NCI-H1092 treated with DMSO at 0.1 percent for 48 hours (cell line): ENCODE measurements around the gene CDKN3.
"Not testable (repeated sequence)": the region's sequence is repeated elsewhere in the genome, so short reads cannot be mapped to it uniquely, and the experiment has no call there.

Experiments used
- DNase-seq: peaks from one replicate; lab custom pipeline; 2025; lab: John Stamatoyannopoulos, UW

CDKN3 gene

DNA sequence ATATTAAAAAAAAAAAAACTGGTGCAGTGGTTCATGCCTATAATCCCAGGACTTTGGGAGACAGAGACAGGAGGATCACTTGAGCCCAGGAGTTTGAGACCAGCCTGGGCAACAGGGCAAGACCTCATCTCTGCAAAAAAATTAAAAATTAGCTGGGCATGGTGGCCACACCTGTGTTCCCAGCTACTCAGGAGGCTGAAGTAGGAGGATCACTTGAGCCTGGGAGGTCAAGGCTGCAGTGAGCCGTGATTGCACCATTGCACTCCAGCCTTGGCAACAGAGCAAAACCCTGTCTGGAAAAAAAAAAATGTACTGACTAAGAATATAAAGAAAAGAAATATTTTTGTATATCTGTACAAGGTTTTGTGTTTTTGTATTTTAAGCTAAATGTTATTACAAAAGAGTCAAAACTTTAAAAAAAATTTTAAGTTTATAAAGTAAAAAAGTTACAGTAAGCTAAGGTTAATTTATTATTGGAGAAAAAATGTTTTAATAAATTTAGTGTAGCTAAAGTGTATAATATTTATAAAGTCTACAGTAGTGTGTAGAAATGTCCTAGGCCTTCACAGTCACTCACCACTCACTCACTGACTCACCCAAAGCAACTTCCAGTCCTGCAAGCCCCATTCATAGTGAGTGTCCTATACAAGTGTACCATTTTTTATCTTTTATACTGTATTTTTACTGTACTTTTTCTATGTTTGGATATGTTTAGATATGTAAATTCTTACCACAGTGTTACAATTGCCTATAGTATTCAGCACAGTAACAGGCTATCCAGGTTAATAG lies 60.2 kb downstream of the CDKN3 start:
- not testable (repeated sequence) for DNase-seq

DNA sequence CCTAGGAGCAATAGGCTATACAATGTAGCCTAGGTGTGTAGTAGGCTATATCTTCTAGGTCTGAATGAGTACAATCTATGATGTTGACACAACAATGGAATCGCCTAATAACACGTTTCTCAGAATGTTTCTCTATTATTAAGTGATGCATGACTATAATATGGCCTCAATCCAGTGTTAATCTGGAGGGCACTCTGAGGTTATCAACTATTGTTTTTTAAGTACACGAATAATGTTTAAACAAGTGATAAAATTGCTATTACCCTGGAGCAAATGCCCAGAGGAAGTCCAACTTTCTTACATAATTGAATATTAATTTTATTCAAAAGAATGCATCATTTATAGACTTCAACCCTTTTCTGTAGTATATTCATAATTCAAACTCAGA lies 60.8 kb downstream of the CDKN3 start:
- DNase-seq, result no peak

DNA sequence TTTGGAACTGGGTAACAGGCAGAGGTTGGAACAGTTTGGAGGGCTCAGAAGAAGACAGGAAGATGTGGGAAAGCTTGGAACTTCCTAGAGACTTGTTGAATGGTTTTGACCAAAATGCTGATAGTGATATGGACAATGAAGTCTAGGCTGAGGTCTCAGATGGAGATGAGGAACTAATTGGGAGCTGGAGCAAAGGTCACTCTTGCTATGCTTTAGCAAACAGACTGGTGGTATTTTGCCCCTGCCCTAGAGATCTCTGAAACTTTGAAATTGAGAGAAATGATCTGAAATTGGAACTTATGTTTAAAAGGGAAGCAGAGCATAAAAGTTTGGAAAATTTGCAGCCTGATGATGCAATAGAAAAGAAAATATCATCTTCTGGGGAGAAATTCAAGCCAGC lies 61.7 kb downstream of the CDKN3 start:
- DNase-seq, result not testable (repeated sequence)

DNA sequence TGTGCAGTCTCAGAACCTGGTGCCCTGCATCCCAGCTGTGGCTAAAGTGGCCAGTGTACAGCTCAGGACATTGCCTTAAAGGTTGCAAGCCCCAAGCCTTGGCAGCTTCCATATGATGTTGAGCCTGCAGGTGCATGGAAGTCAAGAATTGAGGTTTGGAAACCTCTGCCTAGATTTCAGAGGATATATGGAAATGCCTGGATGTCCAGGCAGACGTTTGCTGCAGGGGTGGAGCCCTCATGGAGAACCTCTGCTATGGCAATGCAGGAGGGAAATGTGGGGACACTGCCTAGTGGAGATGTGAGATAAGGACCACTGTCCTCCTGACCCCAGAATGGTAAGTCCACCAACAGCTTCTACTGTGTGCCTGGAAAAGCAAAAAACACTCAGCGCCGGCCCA lies 62.3 kb downstream of the CDKN3 start:
- no peak for DNase-seq

DNA sequence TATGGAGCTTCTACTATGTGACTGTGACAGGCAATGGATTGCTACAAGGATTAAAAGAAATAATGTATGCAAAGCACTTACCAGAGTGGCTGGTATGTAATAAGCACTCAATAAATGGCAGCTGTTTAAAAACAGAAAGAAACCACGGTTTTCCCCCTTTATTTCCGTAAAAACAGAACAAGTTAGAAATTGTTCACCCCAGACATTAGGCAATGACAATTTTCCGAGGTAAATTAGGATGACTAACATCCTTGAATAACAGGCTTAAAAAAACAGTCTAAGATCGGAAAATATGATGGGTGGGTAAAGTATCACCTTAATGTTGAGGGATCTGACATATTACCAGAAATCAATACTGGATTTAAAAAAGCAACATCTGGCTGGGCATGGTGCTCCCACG lies 65.2 kb downstream of the CDKN3 start:
- DNase-seq, result no peak

DNA sequence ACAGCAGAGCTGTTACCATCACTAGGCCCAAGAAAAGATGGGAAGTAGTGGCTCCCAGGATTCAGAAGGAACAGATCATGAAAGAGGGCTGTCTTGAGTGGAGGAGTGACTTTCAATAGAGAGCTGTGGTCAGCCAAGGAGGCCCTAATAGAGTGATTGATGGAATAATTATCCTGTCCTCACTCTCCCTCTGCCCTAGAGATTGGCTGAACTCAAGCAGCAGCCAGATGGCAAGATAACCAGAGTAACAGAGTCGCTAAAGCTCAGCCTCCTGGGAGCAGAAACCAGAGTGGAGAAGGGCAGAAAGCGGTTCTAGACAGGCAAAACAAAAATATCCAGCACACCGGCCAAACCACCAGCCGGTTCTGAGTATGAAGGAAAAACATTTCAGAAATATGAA lies 68.8 kb downstream of the CDKN3 start:
- no peak for DNase-seq

DNA sequence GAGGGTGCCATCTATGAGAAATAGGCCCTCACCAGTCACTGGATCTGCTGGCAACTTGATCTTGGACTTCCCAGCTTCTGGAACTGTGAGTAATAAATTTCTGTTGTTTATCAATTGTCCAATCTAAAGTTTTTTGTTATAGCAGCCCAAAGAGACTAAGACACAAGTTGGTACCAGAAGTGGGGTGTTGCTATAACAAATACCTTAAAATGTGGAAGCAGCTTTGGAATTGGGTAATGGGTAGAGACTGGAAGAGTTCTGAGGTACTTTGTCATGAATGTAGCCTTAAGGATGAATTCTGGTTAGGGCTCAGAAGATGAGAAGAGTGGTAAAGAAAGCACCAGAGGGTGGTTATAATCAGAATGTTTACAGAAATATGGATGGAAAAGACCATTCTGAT lies 70.5 kb downstream of the CDKN3 start:
- no peak for DNase-seq
